Measurements from ENCODE around the gene PMM2.

Gene PMM2

GRCh38 chr16:8893976-8894690, 96.5 kb downstream of the PMM2 start:
- no peaks in the 10 kb centered on the region for H3K27me3 ChIP-seq (ENCODE audit: insufficient read depth, low read length, poor library complexity)
- peaks cover 6% of the 10 kb centered on the region; the same call in 1 of the 2 replicates for H3K79me2 ChIP-seq (ENCODE audit: insufficient read depth, low read length)
- H3K4me2 ChIP-seq (ENCODE audit: insufficient read depth, low read length), result no peak overlapping the region
- ATAC-seq (ENCODE audit: insufficient read depth, low read depth) (no peak), DNase-seq (no peak)
- H2AFZ ChIP-seq (ENCODE audit: low read depth, low read length), result no peak overlapping the region
- no peak overlapping the region for H3K9ac ChIP-seq (ENCODE audit: low read depth, low read length)
- no peak for TF ChIP-seq EZH2 (IDR thresholded peaks at IDR 0.05; ENCODE audit: borderline replicate concordance, low read depth, low read length, severe bottlenecking)
- H3K4me3 ChIP-seq (ENCODE audit: low read depth in 1 of 2, low read length in 2 of 2), result no peak overlapping the region
- peaks cover 37% of the 10 kb centered on the region for H4K20me1 ChIP-seq (ENCODE audit: insufficient read depth, low read length)
- no peak overlapping the region for H3K27ac ChIP-seq (ENCODE audit: low read length)
- H3K9me3 ChIP-seq (ENCODE audit: insufficient read depth, low read length, severe bottlenecking), result no peaks in the 10 kb centered on the region
- H3K4me1 ChIP-seq (ENCODE audit: insufficient read depth, low read length), result no peaks in the 10 kb centered on the region
- H3K36me3 ChIP-seq (ENCODE audit: insufficient read depth, low read length), result peaks cover 98% of the 10 kb centered on the region

- peaks cover 98% of the 10 kb centered on the region for H3K36me3 ChIP-seq (ENCODE audit: insufficient read depth, low read length)
Observed at GRCh38 chr16:8894736-8895334, 97.2 kb downstream of the PMM2 start.

DNA sequence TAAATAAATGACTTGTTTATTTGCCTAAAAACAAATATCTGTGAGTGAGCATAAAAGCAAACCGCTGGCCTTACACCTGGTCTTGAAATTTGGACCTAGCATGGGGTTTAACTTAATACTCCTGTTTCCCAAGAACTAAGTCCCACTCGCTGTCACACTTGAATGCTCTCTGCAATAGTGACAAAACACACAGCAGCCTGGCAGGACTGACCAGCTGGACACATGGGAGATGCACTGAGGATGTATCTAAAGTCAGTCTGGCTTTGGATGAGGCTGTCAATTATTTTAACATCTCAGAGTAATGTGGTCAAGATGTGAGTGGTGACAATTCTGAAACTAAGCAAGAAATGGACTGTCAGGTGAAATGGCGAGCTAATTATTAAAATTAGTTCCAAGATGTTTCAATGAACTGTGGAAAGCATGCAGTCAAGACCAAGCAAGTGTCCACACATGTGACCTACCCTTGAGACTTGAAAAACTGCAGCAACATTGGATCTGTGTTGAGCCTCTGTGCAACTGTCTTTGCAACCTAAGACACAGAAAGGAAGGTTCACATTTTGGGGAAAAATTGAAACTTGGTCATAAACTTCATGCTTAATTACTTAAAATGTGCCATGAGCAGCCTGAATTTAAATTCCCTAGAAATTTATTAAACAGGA, 101.2 kb downstream of the PMM2 start:
- Histone ChIP-seq H3K4me2 (ENCODE audit: insufficient read depth, low read length) (no peak overlapping the region), H2AFZ (ENCODE audit: low read depth, low read length) (no peak overlapping the region), H4K20me1 (ENCODE audit: insufficient read depth, low read length) (peaks cover 33% of the 10 kb centered on the region), H3K36me3 (ENCODE audit: insufficient read depth, low read length) (peaks cover 98% of the 10 kb centered on the region), H3K27me3 (ENCODE audit: insufficient read depth, low read length, poor library complexity) (no peaks in the 10 kb centered on the region), H3K9me3 (ENCODE audit: insufficient read depth, low read length, severe bottlenecking) (no peaks in the 10 kb centered on the region), H3K4me1 (ENCODE audit: insufficient read depth, low read length) (no peaks in the 10 kb centered on the region), H3K4me3 (ENCODE audit: low read depth in 1 of 2, low read length in 2 of 2) (no peak overlapping the region), H3K27ac (ENCODE audit: low read length) (no peak overlapping the region), H3K79me2 (ENCODE audit: insufficient read depth, low read length) (peaks cover 12% of the 10 kb centered on the region; the same call in 1 of the 2 replicates), H3K9ac (ENCODE audit: low read depth, low read length) (no peak overlapping the region)
- DNase-seq (no peak), ATAC-seq (ENCODE audit: insufficient read depth, low read depth) (no peak)
- TF ChIP-seq EZH2 (IDR thresholded peaks at IDR 0.05; ENCODE audit: borderline replicate concordance, low read depth, low read length, severe bottlenecking), result no peak
- TF ChIP-seq, protein P1, sequence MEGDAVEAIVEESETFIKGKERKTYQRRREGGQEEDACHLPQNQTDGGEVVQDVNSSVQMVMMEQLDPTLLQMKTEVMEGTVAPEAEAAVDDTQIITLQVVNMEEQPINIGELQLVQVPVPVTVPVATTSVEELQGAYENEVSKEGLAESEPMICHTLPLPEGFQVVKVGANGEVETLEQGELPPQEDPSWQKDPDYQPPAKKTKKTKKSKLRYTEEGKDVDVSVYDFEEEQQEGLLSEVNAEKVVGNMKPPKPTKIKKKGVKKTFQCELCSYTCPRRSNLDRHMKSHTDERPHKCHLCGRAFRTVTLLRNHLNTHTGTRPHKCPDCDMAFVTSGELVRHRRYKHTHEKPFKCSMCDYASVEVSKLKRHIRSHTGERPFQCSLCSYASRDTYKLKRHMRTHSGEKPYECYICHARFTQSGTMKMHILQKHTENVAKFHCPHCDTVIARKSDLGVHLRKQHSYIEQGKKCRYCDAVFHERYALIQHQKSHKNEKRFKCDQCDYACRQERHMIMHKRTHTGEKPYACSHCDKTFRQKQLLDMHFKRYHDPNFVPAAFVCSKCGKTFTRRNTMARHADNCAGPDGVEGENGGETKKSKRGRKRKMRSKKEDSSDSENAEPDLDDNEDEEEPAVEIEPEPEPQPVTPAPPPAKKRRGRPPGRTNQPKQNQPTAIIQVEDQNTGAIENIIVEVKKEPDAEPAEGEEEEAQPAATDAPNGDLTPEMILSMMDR (IDR thresholded peaks at IDR 0.05; ENCODE audit: borderline replicate concordance, extremely low read depth, low read length, poor library complexity, severe bottlenecking), result no peak

More at GRCh38 chr16:8894736-8895334, 97.2 kb downstream of the PMM2 start:
- H3K4me2 ChIP-seq (ENCODE audit: insufficient read depth, low read length), result no peak overlapping the region
- ATAC-seq (ENCODE audit: insufficient read depth, low read depth) (no peak), DNase-seq (no peak)
- H3K79me2 ChIP-seq (ENCODE audit: insufficient read depth, low read length), result peaks cover 6% of the 10 kb centered on the region; the same call in 1 of the 2 replicates
- H3K9ac ChIP-seq (ENCODE audit: low read depth, low read length), result no peak overlapping the region
- no peaks in the 10 kb centered on the region for H3K27me3 ChIP-seq (ENCODE audit: insufficient read depth, low read length, poor library complexity)
- H4K20me1 ChIP-seq (ENCODE audit: insufficient read depth, low read length), result peaks cover 34% of the 10 kb centered on the region
- TF ChIP-seq, protein P1 (IDR thresholded peaks at IDR 0.05; ENCODE audit: borderline replicate concordance, extremely low read depth, low read length, poor library complexity, severe bottlenecking), result no peak
- TF ChIP-seq EZH2 (IDR thresholded peaks at IDR 0.05; ENCODE audit: borderline replicate concordance, low read depth, low read length, severe bottlenecking), result no peak
- H3K4me3 ChIP-seq (ENCODE audit: low read depth in 1 of 2, low read length in 2 of 2), result no peak overlapping the region
- no peaks in the 10 kb centered on the region for H3K9me3 ChIP-seq (ENCODE audit: insufficient read depth, low read length, severe bottlenecking)
- no peaks in the 10 kb centered on the region for H3K4me1 ChIP-seq (ENCODE audit: insufficient read depth, low read length)
- H3K27ac ChIP-seq (ENCODE audit: low read length), result no peak overlapping the region
- no peak overlapping the region for H2AFZ ChIP-seq (ENCODE audit: low read depth, low read length)
